Purkinje cell (primary cell): ENCODE data around the gene ZNF91. TPM values are rescaled to one million over a fixed set of nuclear protein-coding genes. Genes with fewer than 3 reads are reported as not detected.

Experiments
- polyA plus RNA-seq: library from polyadenylated mRNA; unstranded; fragments of >200 nt; fragmentation: Nextera tagmentation; gene quantifications from 2 replicates; pipeline ENCODE4 v1.2.1, GENCODE V29; 2014

Gene ZNF91
- polyA plus RNA-seq: 55.3 and 59.7 TPM in 2 replicates

DNA sequence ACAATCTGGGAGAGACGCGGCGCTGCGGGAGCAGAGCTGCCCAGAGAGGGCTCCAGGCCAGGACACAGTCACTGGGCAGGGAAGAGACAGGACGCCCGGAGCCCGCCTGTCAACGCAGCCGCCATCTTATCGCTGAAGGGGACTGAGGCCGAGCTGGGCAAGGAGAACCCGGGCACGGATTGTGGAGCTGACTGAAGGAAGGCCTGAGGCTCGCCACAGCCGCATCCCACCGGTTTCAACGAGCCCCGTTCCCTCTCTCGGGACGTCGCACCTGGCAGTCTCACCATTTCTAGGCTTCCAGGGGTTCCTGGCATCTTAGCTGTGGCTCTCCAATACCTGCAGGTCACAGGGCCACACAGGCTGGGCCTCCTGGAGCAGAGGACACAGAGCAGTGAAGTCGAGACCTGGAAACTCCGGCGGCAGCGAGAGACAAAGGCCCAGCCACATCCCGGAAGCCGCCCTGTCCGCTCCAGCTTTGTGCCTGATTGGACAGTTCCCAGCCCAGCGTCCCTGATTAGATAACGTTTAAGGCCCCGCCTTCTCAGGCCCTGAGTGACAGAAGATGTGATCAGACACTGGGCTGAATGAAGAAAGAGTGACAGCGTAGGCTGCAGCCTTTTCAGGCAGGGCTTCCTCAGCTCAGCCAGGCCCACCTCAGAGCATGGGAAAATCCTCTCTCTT lies at the start of gene ZNF91:
Gene ZNF91 (minus strand): TSS at position 431 of the 681 bp plus-strand sequence. CDS start 117 bp downstream, at position 314.

Other genes starting within 250 kb of the ZNF91 start
- not detected in 2 replicates for gene ZNF724, start 145.1 kb downstream of the ZNF91 start, polyA plus RNA-seq